ENCODE data around the gene ACTL7A. TPM values are rescaled to one million over a fixed set of nuclear protein-coding genes. Genes with fewer than 3 reads are reported as not detected.

The ACTL7A gene
- total and polyA plus RNA-seq, 2 of the 4 experiments (the other 2 are of a cell fraction) = not detected

DNA sequence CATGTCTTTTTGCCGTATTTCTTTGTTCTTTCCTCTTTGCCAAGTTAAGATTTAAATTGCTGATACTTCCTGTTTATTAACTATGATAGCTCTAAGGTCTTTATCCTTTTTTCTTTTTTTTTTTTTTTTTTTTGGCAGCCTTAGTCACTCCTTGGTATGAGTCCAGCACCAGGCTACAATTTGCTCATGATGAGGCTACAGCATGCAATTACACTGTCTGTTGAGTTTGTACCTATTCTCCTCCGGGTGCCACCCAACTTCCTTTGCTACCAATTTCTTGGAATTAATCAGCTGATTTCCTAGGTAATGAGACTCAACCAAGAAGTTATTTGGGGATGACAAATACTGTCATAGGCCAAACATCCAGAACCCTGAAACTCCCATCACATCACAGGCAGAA is 31.8 kb upstream of the ACTL7A start:
- H2BK15ac ChIP-seq (ENCODE audit: low read depth, low read length) = no peak overlapping the region
- no peak overlapping the region for H2AFZ ChIP-seq (replicated peaks; ENCODE audit: low read length, poor library complexity)
- dilution Hi-C loops (cut with HindIII; ENCODE audit: low sequenced_read_pairs, unreplicated experiment) = no loop called here
- WGBS, 2 experiments (ENCODE audit: extremely low coverage in 2 of 2, insufficient read length in 1 of 2) = no CpG with 5 or more reads among the region's 2 CpGs
- H3K4me3 ChIP-seq (ENCODE audit: insufficient read depth, low read depth, low read length) = no peak overlapping the region
- no peak overlapping the region for H2AK5ac ChIP-seq (ENCODE audit: low read depth, low read length)
- H2BK5ac ChIP-seq (ENCODE audit: low read depth, low read length, poor library complexity, severe bottlenecking) = no peak overlapping the region
- ChIA-PET POLR2A (ENCODE audit: unreplicated experiment) (no interaction called here), CTCF (no interaction called here)
- H3K36me3 ChIP-seq (ENCODE audit: control insufficient read depth, insufficient read depth, low read length) = no peaks in the 10 kb centered on the region
- no peaks in the 10 kb centered on the region for H3K79me1 ChIP-seq (ENCODE audit: low read depth in 1 of 2, low read length in 2 of 2)
- no peak overlapping the region for H3K56ac ChIP-seq (ENCODE audit: extremely low read depth, insufficient read depth, low read length)
- H4K20me1 ChIP-seq (ENCODE audit: insufficient read depth, low read length) = no peaks in the 10 kb centered on the region
- no peak for DNase-seq
- H3K23ac ChIP-seq (ENCODE audit: low read depth, low read length) = no peak overlapping the region
- H4K91ac ChIP-seq (ENCODE audit: insufficient read depth, low read depth, low read length) = no peak overlapping the region
- no peak overlapping the region for H2BK120ac ChIP-seq (ENCODE audit: low read depth, low read length)
- no peak overlapping the region for H3K9ac ChIP-seq (ENCODE audit: low read depth, low read length)
- ATAC-seq (ENCODE audit: low read depth) = no peak
- H3K9me3 ChIP-seq (ENCODE audit: control insufficient read depth, insufficient read depth, low read length) = no peaks in the 10 kb centered on the region
- H3K27ac ChIP-seq (ENCODE audit: insufficient read depth, low read length) = no peak overlapping the region
- no peak overlapping the region for H3K4me2 ChIP-seq (ENCODE audit: low read depth, low read length)
- no peak overlapping the region for H3K14ac ChIP-seq (replicated peaks; ENCODE audit: low read depth, low read length)
- peaks cover 2% of the 10 kb centered on the region for H3K27me3 ChIP-seq (ENCODE audit: control insufficient read depth, insufficient read depth, low read length)
- H3K18ac ChIP-seq (ENCODE audit: low read depth, low read length) = no peak overlapping the region
- in situ Hi-C loops (cut with MboI; ENCODE audit: low sequenced_read_pairs) = no loop called here
- H2AK9ac ChIP-seq (replicated peaks; ENCODE audit: low read depth, low read length, poor library complexity) = no peak overlapping the region
- no peak overlapping the region for H3K4ac ChIP-seq (ENCODE audit: low read depth, low read length)
- intact Hi-C loops (cut with micrococcal nuclease) = no loop called here
- no peaks in the 10 kb centered on the region for H3K4me1 ChIP-seq (ENCODE audit: control insufficient read depth, insufficient read depth, low read length)
- no peak overlapping the region for H2BK20ac ChIP-seq (ENCODE audit: low read depth, low read length)
- no peaks in the 10 kb centered on the region for H3K9me1 ChIP-seq (ENCODE audit: insufficient read depth, low read length)
- no peak for TF ChIP-seq POLR2A (IDR thresholded peaks at IDR 0.05; ENCODE audit: low read depth, low read length)
- no peak for TF ChIP-seq RAD21 (IDR thresholded peaks at IDR 0.05; ENCODE audit: low read length)
- TF ChIP-seq BHLHE40 (IDR thresholded peaks at IDR 0.05; ENCODE audit: low read depth, low read length) = no peak
- TF ChIP-seq SMC3 (IDR thresholded peaks at IDR 0.05; ENCODE audit: low read depth, low read length) = no peak
- no peak for TF ChIP-seq FOS (IDR thresholded peaks at IDR 0.05; ENCODE audit: low read depth, low read length)
- no peak for TF ChIP-seq MXI1 (IDR thresholded peaks at IDR 0.05; ENCODE audit: borderline replicate concordance, low read depth, low read length)
- TF ChIP-seq, protein P1, sequence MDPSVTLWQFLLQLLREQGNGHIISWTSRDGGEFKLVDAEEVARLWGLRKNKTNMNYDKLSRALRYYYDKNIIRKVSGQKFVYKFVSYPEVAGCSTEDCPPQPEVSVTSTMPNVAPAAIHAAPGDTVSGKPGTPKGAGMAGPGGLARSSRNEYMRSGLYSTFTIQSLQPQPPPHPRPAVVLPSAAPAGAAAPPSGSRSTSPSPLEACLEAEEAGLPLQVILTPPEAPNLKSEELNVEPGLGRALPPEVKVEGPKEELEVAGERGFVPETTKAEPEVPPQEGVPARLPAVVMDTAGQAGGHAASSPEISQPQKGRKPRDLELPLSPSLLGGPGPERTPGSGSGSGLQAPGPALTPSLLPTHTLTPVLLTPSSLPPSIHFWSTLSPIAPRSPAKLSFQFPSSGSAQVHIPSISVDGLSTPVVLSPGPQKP (IDR thresholded peaks at IDR 0.05; ENCODE audit: borderline replicate concordance, low read depth, low read length) = no peak
- TF ChIP-seq, protein P2, sequence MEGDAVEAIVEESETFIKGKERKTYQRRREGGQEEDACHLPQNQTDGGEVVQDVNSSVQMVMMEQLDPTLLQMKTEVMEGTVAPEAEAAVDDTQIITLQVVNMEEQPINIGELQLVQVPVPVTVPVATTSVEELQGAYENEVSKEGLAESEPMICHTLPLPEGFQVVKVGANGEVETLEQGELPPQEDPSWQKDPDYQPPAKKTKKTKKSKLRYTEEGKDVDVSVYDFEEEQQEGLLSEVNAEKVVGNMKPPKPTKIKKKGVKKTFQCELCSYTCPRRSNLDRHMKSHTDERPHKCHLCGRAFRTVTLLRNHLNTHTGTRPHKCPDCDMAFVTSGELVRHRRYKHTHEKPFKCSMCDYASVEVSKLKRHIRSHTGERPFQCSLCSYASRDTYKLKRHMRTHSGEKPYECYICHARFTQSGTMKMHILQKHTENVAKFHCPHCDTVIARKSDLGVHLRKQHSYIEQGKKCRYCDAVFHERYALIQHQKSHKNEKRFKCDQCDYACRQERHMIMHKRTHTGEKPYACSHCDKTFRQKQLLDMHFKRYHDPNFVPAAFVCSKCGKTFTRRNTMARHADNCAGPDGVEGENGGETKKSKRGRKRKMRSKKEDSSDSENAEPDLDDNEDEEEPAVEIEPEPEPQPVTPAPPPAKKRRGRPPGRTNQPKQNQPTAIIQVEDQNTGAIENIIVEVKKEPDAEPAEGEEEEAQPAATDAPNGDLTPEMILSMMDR (conservative IDR thresholded peaks at IDR 0.05; ENCODE audit: low read depth, low read length) = no peak
- TF ChIP-seq CHD1 (IDR thresholded peaks at IDR 0.05; ENCODE audit: low read depth, low read length) = no peak
- TF ChIP-seq MAZ (IDR thresholded peaks at IDR 0.05; ENCODE audit: borderline replicate concordance, low read depth, low read length) = no peak
- TF ChIP-seq RFX5 (IDR thresholded peaks at IDR 0.05; ENCODE audit: low read depth, low read length) = no peak
- TF ChIP-seq, protein P3, sequence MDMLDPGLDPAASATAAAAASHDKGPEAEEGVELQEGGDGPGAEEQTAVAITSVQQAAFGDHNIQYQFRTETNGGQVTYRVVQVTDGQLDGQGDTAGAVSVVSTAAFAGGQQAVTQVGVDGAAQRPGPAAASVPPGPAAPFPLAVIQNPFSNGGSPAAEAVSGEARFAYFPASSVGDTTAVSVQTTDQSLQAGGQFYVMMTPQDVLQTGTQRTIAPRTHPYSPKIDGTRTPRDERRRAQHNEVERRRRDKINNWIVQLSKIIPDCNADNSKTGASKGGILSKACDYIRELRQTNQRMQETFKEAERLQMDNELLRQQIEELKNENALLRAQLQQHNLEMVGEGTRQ (IDR thresholded peaks at IDR 0.05; ENCODE audit: low read depth, low read length) = no peak
- no peak for TF ChIP-seq RCOR1 (IDR thresholded peaks at IDR 0.05; ENCODE audit: insufficient replicate concordance, low read length)
- no peak for TF ChIP-seq CEBPB (IDR thresholded peaks at IDR 0.05; ENCODE audit: low read depth, low read length)
- TF ChIP-seq MAFK (IDR thresholded peaks at IDR 0.05; ENCODE audit: low read depth, low read length) = no peak
- TF ChIP-seq NFE2L2 (IDR thresholded peaks at IDR 0.05; ENCODE audit: low read depth, low read length) = no peak
- no peak overlapping the region for H4K5ac ChIP-seq (ENCODE audit: low read depth, low read length)
- no TSS peak for BruUV-seq (replicated peaks)
- no peak overlapping the region for H4K8ac ChIP-seq (ENCODE audit: low read depth in 2 of 2, low read length in 2 of 2)

Measured in IMR-90 (cell line).